ENCODE data around the gene WWC2.

DNA sequence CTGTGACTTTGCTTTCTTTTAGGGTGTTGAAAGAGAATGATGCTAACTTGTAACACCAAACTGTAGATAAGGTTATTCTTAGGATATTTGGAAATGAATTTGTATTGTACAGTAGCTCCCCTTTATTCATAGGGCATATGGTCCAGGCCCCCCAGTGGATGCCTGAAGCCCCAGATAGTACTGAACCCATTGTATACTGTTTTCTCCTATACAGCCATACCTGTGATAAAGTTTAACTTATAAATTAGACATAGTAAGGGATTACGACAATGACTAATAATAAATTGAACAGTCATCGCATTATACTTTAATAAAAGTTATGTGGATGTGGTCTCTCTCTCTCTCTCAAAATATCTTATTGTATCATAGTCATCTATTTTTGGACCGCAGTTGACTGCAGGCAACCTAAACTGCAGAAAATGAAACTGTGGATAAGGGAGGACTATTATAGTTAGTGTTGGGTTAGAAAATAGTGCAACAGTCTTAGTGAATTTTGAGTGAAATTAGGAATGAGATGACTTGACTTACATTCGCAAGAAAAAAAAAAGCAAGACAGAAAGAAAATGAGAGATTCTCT lies 115.9 kb downstream of the WWC2 start:
- TF ChIP-seq, protein P1, sequence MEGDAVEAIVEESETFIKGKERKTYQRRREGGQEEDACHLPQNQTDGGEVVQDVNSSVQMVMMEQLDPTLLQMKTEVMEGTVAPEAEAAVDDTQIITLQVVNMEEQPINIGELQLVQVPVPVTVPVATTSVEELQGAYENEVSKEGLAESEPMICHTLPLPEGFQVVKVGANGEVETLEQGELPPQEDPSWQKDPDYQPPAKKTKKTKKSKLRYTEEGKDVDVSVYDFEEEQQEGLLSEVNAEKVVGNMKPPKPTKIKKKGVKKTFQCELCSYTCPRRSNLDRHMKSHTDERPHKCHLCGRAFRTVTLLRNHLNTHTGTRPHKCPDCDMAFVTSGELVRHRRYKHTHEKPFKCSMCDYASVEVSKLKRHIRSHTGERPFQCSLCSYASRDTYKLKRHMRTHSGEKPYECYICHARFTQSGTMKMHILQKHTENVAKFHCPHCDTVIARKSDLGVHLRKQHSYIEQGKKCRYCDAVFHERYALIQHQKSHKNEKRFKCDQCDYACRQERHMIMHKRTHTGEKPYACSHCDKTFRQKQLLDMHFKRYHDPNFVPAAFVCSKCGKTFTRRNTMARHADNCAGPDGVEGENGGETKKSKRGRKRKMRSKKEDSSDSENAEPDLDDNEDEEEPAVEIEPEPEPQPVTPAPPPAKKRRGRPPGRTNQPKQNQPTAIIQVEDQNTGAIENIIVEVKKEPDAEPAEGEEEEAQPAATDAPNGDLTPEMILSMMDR (conservative IDR thresholded peaks at IDR 0.05; ENCODE audit: low read length), result no peak
- no peak for TF ChIP-seq EZH2phosphoT487 (IDR thresholded peaks at IDR 0.05; ENCODE audit: borderline replicate concordance, low read depth, low read length)
